Activated CD4-positive, alpha-beta T cell treated with anti-CD3 and anti-CD28 coated beads, Interleukin-2, Interleukin-4, amounts not matched to agents 100 ng/mL and 50 ng/mL, durations not matched to agents 16 hours and 8 hours (primary cell): ENCODE data around the gene DLG2.
A peak's percentile ranks its signal among the peaks of the same experiment; 100 is the strongest.
"Not testable (repeated sequence)": the region's sequence is repeated elsewhere in the genome, so short reads cannot be mapped to it uniquely, and the experiment has no call there.

ENCODE experiments used
- DNase-seq: peaks from one replicate; pipeline ENCODE4 v3.0.0-alpha.2; 2020; ENCODE audit warnings: low spot score

Gene DLG2

GRCh38 chr11:83639995-83640758 is 1987.0 kb downstream of the DLG2 start:
- no peak for DNase-seq

- DNase-seq = no peak
Measured at GRCh38 chr11:83635166-83635565, 1992.0 kb downstream of the DLG2 start.

GRCh38 chr11:83630211-83630610 is 1996.9 kb downstream of the DLG2 start:
- no peak for DNase-seq

- no peak for DNase-seq
Measured at GRCh38 chr11:83629775-83630174, 1997.4 kb downstream of the DLG2 start.

GRCh38 chr11:83628622-83629355 is 1998.4 kb downstream of the DLG2 start:
- no peak for DNase-seq

DNA sequence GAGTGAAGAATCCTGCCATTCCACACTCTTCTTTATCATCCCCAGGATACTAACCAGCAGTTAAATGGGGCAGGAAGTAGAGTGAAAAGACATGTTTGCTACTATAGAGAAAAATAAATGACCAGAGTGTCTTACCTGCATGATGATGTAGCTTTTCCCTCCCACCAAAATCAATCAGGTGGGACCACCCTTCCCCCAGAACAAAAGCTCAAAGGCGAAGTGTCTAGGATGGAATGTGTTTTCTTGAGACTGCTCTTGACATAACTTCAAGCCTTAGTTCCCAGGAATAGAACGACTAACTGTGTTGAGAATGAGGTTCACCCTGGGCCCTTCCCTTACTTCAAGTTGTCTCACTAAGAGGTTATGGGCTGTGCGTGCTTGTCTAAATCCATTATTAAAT is 2001.8 kb downstream of the DLG2 start:
- no peak for DNase-seq

- DNase-seq = no peak
Measured at GRCh38 chr11:83617671-83618070, 2009.5 kb downstream of the DLG2 start.

- DNase-seq = no peak
Measured at GRCh38 chr11:83613767-83614121, 2013.4 kb downstream of the DLG2 start.

GRCh38 chr11:83612891-83613766 is 2014.0 kb downstream of the DLG2 start:
- DNase-seq = peak; percentile 11

- DNase-seq = no peak
Measured at GRCh38 chr11:83611600-83611999, 2015.5 kb downstream of the DLG2 start.

- no peak for DNase-seq
Measured at GRCh38 chr11:83611031-83611430, 2016.1 kb downstream of the DLG2 start.

GRCh38 chr11:83609191-83609590 is 2018.0 kb downstream of the DLG2 start:
- no peak for DNase-seq

- no peak for DNase-seq
Measured at GRCh38 chr11:83608571-83608970, 2018.6 kb downstream of the DLG2 start.

DNA sequence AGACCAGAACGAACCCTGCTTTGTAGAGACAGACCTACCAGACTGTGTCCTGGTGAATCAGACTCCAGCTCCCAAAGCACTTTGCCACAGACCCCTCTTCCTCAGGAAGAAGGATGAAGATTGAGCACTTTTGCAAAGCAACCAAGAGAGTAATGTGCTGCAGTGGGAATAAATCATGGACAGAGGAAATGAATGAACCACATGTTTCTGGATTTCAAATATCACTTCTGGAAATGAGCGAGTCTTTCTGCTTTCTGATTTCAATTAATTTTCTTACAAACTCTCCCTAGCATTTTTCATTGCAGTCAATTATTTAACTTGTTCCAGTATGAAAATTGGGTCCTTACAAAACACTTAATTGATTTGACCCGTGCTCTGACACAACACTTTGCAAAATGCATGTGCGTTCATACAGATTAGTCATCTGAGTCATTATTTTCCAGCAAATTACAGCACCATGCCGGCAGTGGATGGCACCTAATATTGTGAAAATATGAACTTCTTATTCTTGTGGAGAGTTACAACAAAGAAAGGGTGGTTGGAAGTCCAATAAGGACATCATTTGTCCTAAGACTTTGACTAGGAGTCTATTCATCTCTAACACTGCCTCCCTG is 2025.1 kb downstream of the DLG2 start:
- no peak for DNase-seq

DNA sequence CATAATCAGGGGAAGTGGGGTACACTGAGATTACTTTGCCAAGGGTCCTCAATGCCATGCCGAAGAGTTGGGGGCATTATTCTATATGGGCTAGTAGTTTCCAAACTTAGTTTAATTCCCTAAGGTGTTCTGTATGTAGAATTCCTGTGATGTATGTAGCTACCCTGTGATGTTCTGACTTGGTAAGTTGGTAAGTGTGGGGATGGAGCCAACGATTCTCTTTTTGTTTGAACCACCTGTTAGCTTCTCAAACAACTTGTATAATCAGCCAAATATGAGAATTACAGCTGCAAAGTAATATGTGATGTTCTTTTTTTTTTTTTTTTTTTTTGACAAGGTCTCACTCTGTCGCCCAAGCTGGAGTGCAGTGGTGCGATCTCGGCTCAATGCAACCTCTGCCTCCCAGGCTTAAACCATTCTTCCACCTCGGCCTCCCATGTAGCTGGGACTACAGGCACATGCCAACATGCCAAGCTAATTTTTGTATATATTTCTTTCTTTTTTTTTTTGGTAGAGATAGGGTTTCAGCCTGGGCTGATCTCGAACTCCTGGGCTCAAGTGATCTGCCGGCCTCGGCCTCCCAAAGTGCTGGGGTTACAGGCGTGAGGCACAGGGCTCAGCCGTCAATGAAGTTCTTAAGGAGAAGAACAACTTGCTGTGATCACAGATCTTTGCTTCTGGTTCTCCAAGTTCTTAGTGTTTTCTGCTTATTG is 2025.8 kb downstream of the DLG2 start:
- no peak for DNase-seq

DNA sequence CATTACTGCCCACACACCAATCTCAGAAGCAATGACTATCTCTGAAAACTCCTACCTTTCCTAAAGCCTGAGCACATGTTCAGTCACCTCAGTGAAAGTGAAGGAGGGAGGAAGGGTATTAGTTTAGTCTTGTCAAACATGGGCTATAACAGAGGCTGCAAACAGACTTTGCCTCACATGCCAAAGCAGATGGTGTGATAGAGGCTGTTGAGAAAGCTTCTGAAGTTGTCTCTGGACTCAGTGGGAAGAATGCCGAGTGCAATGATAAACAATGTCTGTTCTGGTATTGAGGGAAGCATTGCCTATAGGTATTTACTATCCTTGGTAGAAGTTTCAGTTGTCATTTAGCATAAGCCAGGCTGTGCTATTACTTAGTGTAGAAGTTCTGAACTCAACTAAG is 2026.5 kb downstream of the DLG2 start:
- no peak for DNase-seq

- no peak for DNase-seq
Measured at GRCh38 chr11:83599066-83599465, 2028.1 kb downstream of the DLG2 start.

- DNase-seq = not testable (repeated sequence)
Measured at GRCh38 chr11:83587797-83588196, 2039.3 kb downstream of the DLG2 start.

- DNase-seq = peak; percentile 57
Measured at GRCh38 chr11:83583757-83584366, 2043.3 kb downstream of the DLG2 start.

DNA sequence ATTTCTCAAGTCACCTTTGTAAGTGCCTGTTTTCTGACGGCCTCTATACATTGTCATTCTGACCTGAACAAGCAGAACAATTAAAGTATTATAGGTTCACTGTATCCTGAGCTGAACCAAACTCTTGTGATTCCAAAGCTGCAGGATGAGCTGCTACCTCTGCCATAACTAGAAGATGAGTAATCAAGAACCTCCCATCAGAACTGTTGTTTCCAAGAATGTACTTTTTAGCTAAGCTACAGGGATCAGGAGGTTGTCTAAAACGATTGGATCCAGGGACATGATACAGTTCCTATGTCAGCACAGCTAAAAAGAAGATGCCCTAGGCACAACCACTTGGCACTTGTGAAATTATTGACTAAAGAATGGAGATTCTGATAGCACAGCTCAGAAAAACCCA is 2052.6 kb downstream of the DLG2 start:
- no peak for DNase-seq
